Pancreas (tissue), 10 donors: ENCODE data around the gene ST7. TPM values are rescaled to one million over a fixed set of nuclear protein-coding genes. Genes with fewer than 3 reads are reported as not detected.

ENCODE experiments used
- ATAC-seq, 4 donors: fragments of 200-7000 bp; cut with Tn5 transposase; one replicate each; pipeline versions ENCODE4 v1.8.0 to v1.9.1; 2020; ENCODE audit warnings: mild to moderate bottlenecking in 4 of 4, moderate library complexity in 4 of 4
- DNase-seq, 6 donors: peaks; one replicate each; pipeline ENCODE4 v3.0.0-alpha.2; 2020
- FAIRE-seq: peaks from 2 replicates; lab custom pipeline; 2012; peaks lifted over from hg19 to GRCh38; lab: Jason Lieb, UNC
- H3K27ac ChIP-seq, 4 donors: fragments of 200-600 bp; sonication (generic); 1 replicate in 3 of 4; 2 replicates in 1 of 4; pipeline versions ENCODE4 v1.5.0 to v1.8.0; 2020
- H3K27me3 ChIP-seq, 4 donors: fragments of 200-600 bp; one replicate each; pipeline ENCODE4 v1.8.0; 2021
- H3K36me3 ChIP-seq, 3 donors: fragments of 200-600 bp; sonication (generic) in 1 of 3; one replicate each; pipeline versions ENCODE4 v1.5.0 to v1.8.0; 2020 to 2021
- H3K4me1 ChIP-seq, 3 donors: fragments of 200-600 bp; one replicate each; pipeline ENCODE4 v1.8.0; 2021
- H3K4me3 ChIP-seq, 4 donors: fragments of 200-600 bp; sonication (generic) in 2 of 4; one replicate each; pipeline versions ENCODE4 v1.5.0 to v1.8.0; 2020 to 2021
- H3K9me3 ChIP-seq, 4 donors: fragments of 200-600 bp; one replicate each; pipeline ENCODE4 v1.8.0; 2021
- WGBS, 2 donors: extraction: QIAGEN DNeasy Blood & Tissue Kit; methylation state at CpG; one replicate each; pipeline ENCODE4 v1.1.7; 2013; 5-methylcytosine and 5-hydroxymethylcytosine counted together
- intact Hi-C, 3 donors: fragments of 100-400 bp; cut with DNase I; formaldehyde crosslinking; loops; one replicate each; pipeline versions ENCODE4 v1.11.1 to v1.14.2; 2022
- polyA plus RNA-seq, 2 donors: library from polyadenylated mRNA; stranded (reverse); fragments of 200-250 nt; gene quantifications; one replicate each; pipeline ENCODE4 v1.2.3, GENCODE V29; 2013
- total RNA-seq, 6 donors: library from RNA; stranded (reverse); fragmentation: NEBNext Ultra II Directional in 4 of 6; extraction: Animal tissue kit (Norgen Biotek cat#: 25700) in 4 of 6; gene quantifications; one replicate each; pipeline versions ENCODE4 v1.2.1 to v1.2.4, GENCODE V29; 2021 to 2023
- TF ChIP-seq, protein P1 (sequence below), 4 donors: fragments of 200-600 bp; sonication (generic) in 3 of 4; IDR thresholded peaks; one replicate each; pipeline versions ENCODE4 v1.5.0 to v1.8.0; 2021; ENCODE audit warnings: antibody characterized with exemption in 4 of 4
- donor health status: healthy with polysubstance abuse.
- donor health status: DM: no; HTN: no; CAD: no; lungs with moderate emphysema.
- donor health status: DM: no; HTN: no; CAD: no.
- donor health status: control.
- donor health status: control.
- donor health status: Bipolar disorder and iron deficiency.
- donor health status: DM: yes; HTN: yes; CAD: no.
- donor health status: DM: no; HTN: no; CAD: no.
- donor health status: DM: no; HTN: no; CAD: no.
- donor health status: DM: yes; HTN: yes; CAD: no.

Gene ST7
- total and polyA plus RNA-seq, 8 donors = 8.2 to 20.2 (median 17.1) TPM

DNA sequence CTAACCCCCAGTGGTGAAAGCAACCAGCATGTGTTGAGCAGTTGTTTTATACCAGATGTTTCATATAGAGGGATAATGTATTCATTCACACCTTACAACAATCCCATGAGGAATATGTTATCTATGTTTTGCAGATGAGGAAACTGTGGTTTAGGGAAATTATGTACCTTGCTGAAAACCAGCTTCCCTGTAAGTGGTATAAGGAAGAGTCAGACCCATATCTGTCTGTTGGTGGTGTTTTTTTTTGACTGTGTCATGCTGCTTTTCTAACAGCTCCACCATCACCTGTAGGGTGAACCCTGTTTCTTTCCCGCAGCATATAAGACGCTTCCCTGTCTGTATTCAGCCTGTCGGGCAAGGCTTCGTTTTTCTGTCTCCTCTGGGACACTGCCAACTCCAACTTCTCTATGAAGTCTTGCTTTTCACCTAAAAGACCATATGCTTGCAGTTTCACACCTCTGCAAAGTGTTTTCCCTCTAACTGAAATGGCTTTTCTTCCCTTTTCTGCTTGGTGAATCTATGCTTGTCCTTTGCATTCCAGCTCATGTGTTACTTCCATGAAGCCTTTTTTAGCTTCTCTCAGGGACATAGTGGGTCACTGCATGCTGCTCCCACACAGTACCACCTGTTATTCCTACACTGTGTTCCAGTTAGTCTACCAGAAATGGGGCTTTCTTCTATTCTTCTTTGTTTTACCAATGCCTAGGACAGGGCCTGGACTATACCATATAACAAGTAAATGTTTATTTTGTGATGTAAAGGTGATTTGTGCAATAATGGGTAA lies 92.8 kb downstream of the ST7 start:
- FAIRE-seq (no peak), DNase-seq (no peak), ATAC-seq (peak in 1 of 4 donors; percentile 30)
- Histone ChIP-seq H3K36me3 (no peaks in the 10 kb centered on the region), H3K9me3 (no peaks in the 10 kb centered on the region), H3K4me3 (no peak overlapping the region), H3K27me3 (no peaks in the 10 kb centered on the region), H3K4me1 (peaks cover 10 to 30% (median 24%) of the 10 kb centered on the region in 3 donors), H3K27ac (no peak overlapping the region)
- intact Hi-C loops = no loop called here
- TF ChIP-seq, protein P1, sequence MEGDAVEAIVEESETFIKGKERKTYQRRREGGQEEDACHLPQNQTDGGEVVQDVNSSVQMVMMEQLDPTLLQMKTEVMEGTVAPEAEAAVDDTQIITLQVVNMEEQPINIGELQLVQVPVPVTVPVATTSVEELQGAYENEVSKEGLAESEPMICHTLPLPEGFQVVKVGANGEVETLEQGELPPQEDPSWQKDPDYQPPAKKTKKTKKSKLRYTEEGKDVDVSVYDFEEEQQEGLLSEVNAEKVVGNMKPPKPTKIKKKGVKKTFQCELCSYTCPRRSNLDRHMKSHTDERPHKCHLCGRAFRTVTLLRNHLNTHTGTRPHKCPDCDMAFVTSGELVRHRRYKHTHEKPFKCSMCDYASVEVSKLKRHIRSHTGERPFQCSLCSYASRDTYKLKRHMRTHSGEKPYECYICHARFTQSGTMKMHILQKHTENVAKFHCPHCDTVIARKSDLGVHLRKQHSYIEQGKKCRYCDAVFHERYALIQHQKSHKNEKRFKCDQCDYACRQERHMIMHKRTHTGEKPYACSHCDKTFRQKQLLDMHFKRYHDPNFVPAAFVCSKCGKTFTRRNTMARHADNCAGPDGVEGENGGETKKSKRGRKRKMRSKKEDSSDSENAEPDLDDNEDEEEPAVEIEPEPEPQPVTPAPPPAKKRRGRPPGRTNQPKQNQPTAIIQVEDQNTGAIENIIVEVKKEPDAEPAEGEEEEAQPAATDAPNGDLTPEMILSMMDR (IDR thresholded peaks at IDR 0.05) = no peak
- 74% methylated on average over 4 of the region's 4 CpGs for WGBS, 2 donors

GRCh38 chr7:117047496-117047895 lies 94.2 kb downstream of the ST7 start:
- FAIRE-seq = no peak
- peaks cover 10 to 29% (median 24%) of the 10 kb centered on the region in 3 donors for H3K4me1 ChIP-seq
- ATAC-seq = peak; percentile 36 to 59 (median 58)
- no peaks in the 10 kb centered on the region for H3K36me3 ChIP-seq
- H3K27me3 ChIP-seq = no peaks in the 10 kb centered on the region
- WGBS, 2 donors = 8 to 10% methylated on average over 3 of the region's 3 CpGs
- peak overlapping the region in 1 of 4 donors; percentile 7 for H3K27ac ChIP-seq
- H3K9me3 ChIP-seq = no peaks in the 10 kb centered on the region
- no peak overlapping the region for H3K4me3 ChIP-seq
- intact Hi-C loops = no loop called here
- DNase-seq = no peak
- TF ChIP-seq, protein P1 (IDR thresholded peaks at IDR 0.05) = no peak

DNA sequence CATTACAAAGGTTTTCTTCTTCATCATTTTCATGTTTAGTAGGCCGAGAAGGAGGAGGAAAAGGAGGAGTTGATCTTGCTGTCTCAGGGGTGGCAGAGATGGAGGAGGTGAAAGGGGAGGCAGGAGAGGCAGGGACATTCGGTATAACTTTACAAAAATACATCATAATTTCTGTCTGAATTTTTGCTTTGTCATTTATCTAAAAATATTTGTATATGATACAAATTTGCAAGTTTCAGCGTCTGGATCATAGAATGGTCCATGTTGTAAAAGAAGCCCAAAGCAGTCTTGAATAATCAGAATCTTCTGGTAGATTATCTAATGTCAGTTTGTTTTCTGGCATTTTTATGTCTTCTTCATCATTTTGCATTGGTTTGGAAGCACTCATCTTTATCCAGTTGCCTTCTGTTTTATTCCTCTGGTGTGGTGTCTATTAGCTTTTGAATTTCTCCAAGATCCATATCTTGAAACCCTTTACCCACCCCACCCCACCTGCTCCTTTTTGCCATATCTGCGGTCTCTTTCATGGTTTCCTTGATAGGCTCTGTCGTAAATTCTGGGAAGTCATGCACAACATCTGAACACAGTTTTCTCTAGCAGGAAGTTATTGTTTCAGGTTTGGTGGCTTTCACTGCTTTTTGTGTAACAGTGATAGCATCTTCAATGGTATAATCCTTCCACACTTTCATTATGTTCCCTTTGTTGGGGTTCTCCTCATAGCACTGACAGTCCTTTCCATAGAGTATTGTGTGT lies 95.0 kb downstream of the ST7 start:
- ATAC-seq = no peak
- Histone ChIP-seq H3K36me3 (no peaks in the 10 kb centered on the region), H3K4me1 (peaks cover 10 to 21% (median 19%) of the 10 kb centered on the region in 3 donors), H3K9me3 (no peaks in the 10 kb centered on the region), H3K27me3 (no peaks in the 10 kb centered on the region), H3K27ac (no peak overlapping the region), H3K4me3 (no peak overlapping the region)
- no peak for FAIRE-seq
- TF ChIP-seq, protein P1 (IDR thresholded peaks at IDR 0.05) = no peak
- WGBS, 2 donors = 87 to 94% methylated on average over 5 of the region's 5 CpGs
- no peak for DNase-seq
- intact Hi-C loops = no loop called here

DNA sequence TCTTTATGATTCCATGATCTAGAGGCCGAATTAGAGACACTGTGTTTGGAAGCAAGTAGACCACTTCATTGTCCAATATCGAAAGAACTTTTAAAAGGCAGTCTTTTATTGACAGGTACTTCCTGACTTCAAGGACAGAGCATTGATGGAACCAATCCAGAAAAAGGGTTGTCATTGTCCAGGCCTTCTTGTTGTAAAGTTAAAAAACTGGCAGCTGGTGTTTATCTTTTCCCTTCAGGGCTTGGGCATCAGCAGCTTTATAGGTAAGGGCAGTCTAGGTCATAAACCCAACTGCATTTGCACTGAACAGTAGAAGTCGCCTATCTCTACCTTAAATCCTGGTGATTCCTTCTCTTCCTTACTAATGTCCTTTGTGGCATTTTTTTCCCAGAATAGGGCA lies 95.6 kb downstream of the ST7 start:
- Histone ChIP-seq H3K36me3 (no peaks in the 10 kb centered on the region), H3K9me3 (no peaks in the 10 kb centered on the region), H3K4me1 (peaks cover 10 to 19% (median 17%) of the 10 kb centered on the region in 3 donors), H3K27ac (no peak overlapping the region), H3K4me3 (no peak overlapping the region), H3K27me3 (no peaks in the 10 kb centered on the region)
- intact Hi-C loops = no loop called here
- no peak for FAIRE-seq
- 55 to 65% methylated on average over 3 of the region's 3 CpGs for WGBS, 2 donors
- no peak for ATAC-seq
- DNase-seq = no peak
- TF ChIP-seq, protein P1 (IDR thresholded peaks at IDR 0.05) = no peak
